Measurements from ENCODE around the gene OR2F1. TPM values are rescaled to one million over a fixed set of nuclear protein-coding genes. Genes with fewer than 3 reads are reported as not detected.

Gene OR2F1
- total RNA-seq, 2 experiments from 2014 or later = not detected

Other genes starting within 250 kb of the OR2F1 start
- 1 to 10 TPM in 1 of 2 experiments, under 1 TPM in 1; 0.44 to 1.2 TPM for gene CTAGE6, start 197.1 kb upstream of the OR2F1 start, total RNA-seq
- gene TCAF1, start 52.7 kb upstream of the OR2F1 start, total RNA-seq = 10 to 100 TPM; 12.6 to 14.1 TPM
- gene OR2F2, start 19.6 kb upstream of the OR2F1 start, total RNA-seq = not detected
- not detected for gene OR6B1, start 45.5 kb downstream of the OR2F1 start, total RNA-seq
- not detected for gene OR2A5, start 94.1 kb downstream of the OR2F1 start, total RNA-seq
- not detected for gene OR2A25, start 115.0 kb downstream of the OR2F1 start, total RNA-seq
- gene OR2A12, start 131.4 kb downstream of the OR2F1 start, total RNA-seq = not detected
- not detected for gene OR2A2, start 154.7 kb downstream of the OR2F1 start, total RNA-seq
- gene OR2A14, start 168.3 kb downstream of the OR2F1 start, total RNA-seq = not detected
- under 1 TPM in 1 of 2 experiments, not detected in 1; 0.47 TPM for gene CTAGE4, start 228.6 kb downstream of the OR2F1 start, total RNA-seq
- 1 to 10 TPM; 2.4 to 2.6 TPM for gene ARHGEF35, start 241.0 kb downstream of the OR2F1 start, total RNA-seq

All from activated CD8-positive, alpha-beta T cell treated with anti-CD3 and anti-CD28 coated beads, Interleukin-2, amount 10 ng/mL, durations not matched to agents 7 days and 5 days (primary cell).